ENCODE measurements around the gene TAF13. TPM values are rescaled to one million over a fixed set of nuclear protein-coding genes. Genes with fewer than 3 reads are reported as not detected.

TAF13 gene, protein sequence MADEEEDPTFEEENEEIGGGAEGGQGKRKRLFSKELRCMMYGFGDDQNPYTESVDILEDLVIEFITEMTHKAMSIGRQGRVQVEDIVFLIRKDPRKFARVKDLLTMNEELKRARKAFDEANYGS
- 10 to 100 TPM; 35.7 to 52.8 (median 36.5) TPM for total RNA-seq
- long read RNA-seq, donor 1, partial matches to known transcripts = 2 of 2 reads
- long read RNA-seq, donor 1, other reads (novel, unspliced or antisense) = 0 of 2 reads
- long read RNA-seq, donor 2, partial matches to known transcripts = 0 of 7 reads
- long read RNA-seq, donor 2, other reads (novel, unspliced or antisense) = 7 of 7 reads

DNA sequence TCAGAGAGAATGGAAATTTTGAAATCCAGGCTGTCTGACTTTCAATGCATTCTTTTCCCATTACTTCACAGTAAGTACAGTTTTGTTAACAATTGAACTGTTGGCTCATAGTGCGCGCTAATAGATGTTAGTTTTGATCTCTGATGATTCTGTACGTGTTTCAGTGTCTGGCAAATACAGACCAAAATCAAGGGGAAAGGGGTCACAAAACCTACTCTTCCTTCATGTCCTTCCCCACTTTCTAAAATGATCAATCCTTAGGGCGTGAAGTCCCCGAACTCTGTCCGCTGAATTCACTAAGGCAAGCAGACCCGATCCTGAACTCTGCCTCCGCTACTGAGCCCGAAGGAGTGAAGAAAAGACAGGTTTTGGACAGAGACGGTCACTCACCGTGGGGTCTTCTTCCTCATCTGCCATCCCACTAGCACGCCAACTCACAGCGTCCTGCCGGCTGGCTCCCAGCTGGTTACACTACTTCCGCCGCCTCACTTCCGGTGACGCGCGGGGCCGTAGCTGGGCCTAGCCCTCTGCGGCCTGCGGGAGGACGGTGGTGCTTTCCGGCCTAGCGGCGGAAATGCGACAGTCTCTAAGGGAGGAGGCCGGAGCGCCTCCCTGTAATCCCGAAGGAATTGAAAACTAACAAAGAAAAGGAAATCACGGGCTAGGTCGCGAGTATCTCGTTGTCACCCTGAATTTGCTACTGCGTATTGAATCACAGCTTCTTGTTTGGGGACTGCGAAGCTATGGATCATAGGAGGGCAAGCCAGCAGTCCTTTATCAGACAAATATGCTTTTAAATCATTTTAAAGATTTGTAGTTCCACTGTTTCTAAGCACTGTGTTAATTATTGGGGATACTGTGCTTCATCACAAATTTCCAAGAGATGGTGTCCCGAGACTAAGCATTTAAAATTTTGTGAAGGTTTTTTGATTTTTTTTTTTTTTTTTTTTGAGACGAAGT is at the start of gene TAF13:
Gene TAF13 (minus strand): TSS at position 473 of the 960 bp plus-strand sequence. CDS start 56 bp downstream, at position 417.
- intact Hi-C loops (cut with DNase I, micrococcal nuclease) = no loop called here
- peaks cover 9% of the 10 kb centered on the region for H3K4me1 ChIP-seq (ENCODE audit: low read depth)
- peak; percentile 100 for ATAC-seq
- TF ChIP-seq, protein P1, sequence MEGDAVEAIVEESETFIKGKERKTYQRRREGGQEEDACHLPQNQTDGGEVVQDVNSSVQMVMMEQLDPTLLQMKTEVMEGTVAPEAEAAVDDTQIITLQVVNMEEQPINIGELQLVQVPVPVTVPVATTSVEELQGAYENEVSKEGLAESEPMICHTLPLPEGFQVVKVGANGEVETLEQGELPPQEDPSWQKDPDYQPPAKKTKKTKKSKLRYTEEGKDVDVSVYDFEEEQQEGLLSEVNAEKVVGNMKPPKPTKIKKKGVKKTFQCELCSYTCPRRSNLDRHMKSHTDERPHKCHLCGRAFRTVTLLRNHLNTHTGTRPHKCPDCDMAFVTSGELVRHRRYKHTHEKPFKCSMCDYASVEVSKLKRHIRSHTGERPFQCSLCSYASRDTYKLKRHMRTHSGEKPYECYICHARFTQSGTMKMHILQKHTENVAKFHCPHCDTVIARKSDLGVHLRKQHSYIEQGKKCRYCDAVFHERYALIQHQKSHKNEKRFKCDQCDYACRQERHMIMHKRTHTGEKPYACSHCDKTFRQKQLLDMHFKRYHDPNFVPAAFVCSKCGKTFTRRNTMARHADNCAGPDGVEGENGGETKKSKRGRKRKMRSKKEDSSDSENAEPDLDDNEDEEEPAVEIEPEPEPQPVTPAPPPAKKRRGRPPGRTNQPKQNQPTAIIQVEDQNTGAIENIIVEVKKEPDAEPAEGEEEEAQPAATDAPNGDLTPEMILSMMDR (IDR thresholded peaks at IDR 0.05) = no peak
- no peaks in the 10 kb centered on the region for H3K36me3 ChIP-seq (ENCODE audit: low read depth)
- DNase-seq = peak; percentile 94 to 97 (median 95)
- H3K9me3 ChIP-seq = no peaks in the 10 kb centered on the region
- H3K4me3 ChIP-seq = peak within 1 kb of the TSS; percentile 42

DNA sequence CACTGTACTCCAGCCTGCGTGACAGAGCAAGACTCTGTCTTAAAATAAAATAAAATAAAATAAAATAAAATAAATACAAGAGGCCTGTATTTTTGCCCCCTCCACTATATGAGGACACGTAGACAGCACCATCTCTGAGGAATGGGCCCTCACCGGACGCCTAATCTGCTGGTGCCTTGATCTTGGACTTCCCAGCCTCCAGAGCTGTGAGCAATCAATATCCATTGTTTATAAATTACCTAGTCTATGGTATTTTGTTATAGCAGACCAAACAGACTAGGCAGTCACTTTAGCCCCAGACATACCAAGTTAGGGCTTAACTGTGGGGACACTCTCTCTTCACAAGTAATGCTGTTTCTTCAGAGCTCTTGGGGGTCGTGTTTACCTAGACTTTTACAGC is 44.6 kb upstream of the TAF13 start:
- Histone ChIP-seq H3K36me3 (ENCODE audit: low read depth) (no peaks in the 10 kb centered on the region), H3K4me3 (no peak overlapping the region), H3K9me3 (no peaks in the 10 kb centered on the region), H3K4me1 (ENCODE audit: low read depth) (no peaks in the 10 kb centered on the region)
- intact Hi-C loops (cut with DNase I, micrococcal nuclease) = no loop called here
- TF ChIP-seq, protein P1 (IDR thresholded peaks at IDR 0.05) = no peak
- ATAC-seq (no peak), DNase-seq (no peak)

DNA sequence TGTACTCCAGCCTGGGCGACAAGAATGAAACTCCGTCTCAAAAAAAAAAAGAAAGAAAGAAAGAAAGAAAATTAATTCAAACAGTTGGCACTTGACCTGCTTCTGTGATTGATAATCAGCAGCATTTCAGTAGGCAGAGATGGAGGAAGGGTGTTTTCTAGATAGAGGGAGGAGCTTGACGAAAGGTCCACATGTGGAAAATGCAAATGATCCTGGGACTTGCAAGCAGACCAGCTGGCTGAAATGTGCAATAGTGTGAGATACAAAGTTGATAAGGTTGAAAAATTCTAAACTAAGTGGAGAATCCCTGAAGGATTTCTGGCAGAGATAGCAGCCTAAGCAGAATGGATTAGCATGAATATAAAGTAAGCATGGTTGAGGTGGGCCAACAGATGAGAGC is 42.3 kb upstream of the TAF13 start:
- no peak overlapping the region for H3K4me3 ChIP-seq
- TF ChIP-seq, protein P1 (IDR thresholded peaks at IDR 0.05) = no peak
- ATAC-seq = no peak
- H3K4me1 ChIP-seq (ENCODE audit: low read depth) = no peaks in the 10 kb centered on the region
- intact Hi-C loops (cut with DNase I, micrococcal nuclease) = no loop called here
- DNase-seq = no peak
- no peaks in the 10 kb centered on the region for H3K9me3 ChIP-seq
- no peaks in the 10 kb centered on the region for H3K36me3 ChIP-seq (ENCODE audit: low read depth)

DNA sequence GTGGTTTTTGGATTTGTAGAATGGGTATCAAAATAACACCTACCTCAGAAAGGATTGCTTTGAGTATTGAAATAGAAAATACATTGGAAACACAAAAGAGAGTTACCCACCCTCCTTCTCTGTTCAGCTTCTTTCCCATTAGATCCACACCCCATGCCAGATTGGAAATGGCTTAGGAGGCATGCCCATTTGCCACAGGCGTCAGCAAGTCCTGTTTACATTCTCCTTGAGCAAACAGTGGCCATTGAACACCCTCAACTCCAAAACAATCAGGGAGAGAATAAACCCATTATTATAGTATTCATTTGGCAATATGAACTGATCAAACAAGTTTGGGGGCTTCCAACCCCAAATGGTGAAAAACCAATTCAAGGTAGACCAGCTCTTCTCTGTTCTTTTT is 40.5 kb upstream of the TAF13 start:
- peak in 1 of 3 donors; percentile 55 for DNase-seq

DNA sequence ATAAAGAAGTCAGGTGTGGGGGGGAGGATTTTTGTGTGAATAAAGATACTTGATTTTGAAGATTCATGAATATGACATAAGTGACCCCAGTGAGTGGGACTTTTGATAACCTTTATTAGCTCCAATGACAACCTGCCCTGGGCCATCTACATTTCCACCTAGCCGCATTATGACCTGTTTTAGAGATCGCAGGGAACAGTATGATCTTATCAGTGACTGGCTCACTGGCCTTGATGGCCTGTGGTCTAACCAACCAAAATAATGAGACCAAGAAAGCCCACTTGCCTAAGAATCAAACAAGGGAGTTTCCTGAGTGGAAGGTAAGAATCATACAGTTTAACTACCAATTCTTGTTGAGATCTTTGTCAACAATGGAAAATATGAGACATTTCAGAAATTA is 39.9 kb upstream of the TAF13 start:
- Histone ChIP-seq H3K36me3 (ENCODE audit: low read depth) (no peaks in the 10 kb centered on the region), H3K4me3 (no peak overlapping the region), H3K4me1 (ENCODE audit: low read depth) (peaks cover 5% of the 10 kb centered on the region), H3K9me3 (no peaks in the 10 kb centered on the region)
- DNase-seq = no peak
- TF ChIP-seq, protein P1 (IDR thresholded peaks at IDR 0.05) = no peak
- no peak for ATAC-seq
- intact Hi-C loops (cut with DNase I, micrococcal nuclease) = no loop called here

More for the DNA sequence above, 40.5 kb upstream of the TAF13 start:
- Histone ChIP-seq H3K4me1 (ENCODE audit: low read depth) (peaks cover 5% of the 10 kb centered on the region), H3K4me3 (no peak overlapping the region), H3K36me3 (ENCODE audit: low read depth) (no peaks in the 10 kb centered on the region), H3K9me3 (no peaks in the 10 kb centered on the region)
- ATAC-seq = peak; percentile 32
- TF ChIP-seq, protein P1 (IDR thresholded peaks at IDR 0.05) = no peak
- intact Hi-C loops (cut with DNase I, micrococcal nuclease) = no loop called here

Measured in mucosa of descending colon (tissue), 3 donors.